Left renal pelvis (tissue), 4 donors: ENCODE data around the gene PAN3. TPM values are rescaled to one million over a fixed set of nuclear protein-coding genes. Genes with fewer than 3 reads are reported as not detected.
"Not testable (repeated sequence)": the region's sequence is repeated elsewhere in the genome, so short reads cannot be mapped to it uniquely, and the experiment has no call there.

Experiments
- DNase-seq, 4 donors: peaks; one replicate each; pipeline ENCODE4 v3.0.0-alpha.2; 2013; ENCODE audit warnings: low read depth in 4 of 4, low spot score in 3 of 4
- polyA plus RNA-seq, 4 donors: library from polyadenylated mRNA; unstranded; fragments of 120-200 nt; gene quantifications; one replicate each; pipeline ENCODE4 v1.2.1, GENCODE V29; 2013; ENCODE audit not compliant: insufficient read length in 4 of 4

The PAN3 gene
- polyA plus RNA-seq, 4 donors, result 42.3 to 61.1 (median 55.7) TPM

- DNase-seq, result no peak
Observed at GRCh38 chr13:28131646-28132045, 6.7 kb upstream of the PAN3 start.

- DNase-seq, result no peak
Observed at GRCh38 chr13:28136916-28137315, 1.4 kb upstream of the PAN3 start.

DNA sequence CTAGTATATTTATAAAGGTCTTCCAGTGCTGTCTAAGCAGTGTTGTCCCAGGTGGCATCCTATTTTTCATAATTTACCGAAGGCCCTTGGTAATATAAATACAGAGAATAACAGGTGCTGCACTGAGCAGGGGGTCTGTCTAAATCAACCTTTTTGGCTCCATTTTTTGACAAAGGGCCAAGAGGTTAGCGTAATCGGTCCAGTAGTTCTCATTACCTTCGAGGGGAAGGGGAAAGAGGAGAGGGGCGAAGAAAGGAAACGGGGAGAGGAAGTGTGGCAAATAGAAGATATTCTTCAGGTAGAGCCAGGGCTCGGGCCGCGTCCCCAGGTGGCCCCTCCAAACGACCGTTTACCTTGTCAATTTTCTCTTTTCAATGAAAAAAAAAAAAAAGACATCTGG is 749 bp upstream of the PAN3 start:
- DNase-seq, result no peak

GRCh38 chr13:28138756-28139470 is 568 bp downstream of the PAN3 start:
- peak; percentile 75 to 84 (median 81) for DNase-seq

DNA sequence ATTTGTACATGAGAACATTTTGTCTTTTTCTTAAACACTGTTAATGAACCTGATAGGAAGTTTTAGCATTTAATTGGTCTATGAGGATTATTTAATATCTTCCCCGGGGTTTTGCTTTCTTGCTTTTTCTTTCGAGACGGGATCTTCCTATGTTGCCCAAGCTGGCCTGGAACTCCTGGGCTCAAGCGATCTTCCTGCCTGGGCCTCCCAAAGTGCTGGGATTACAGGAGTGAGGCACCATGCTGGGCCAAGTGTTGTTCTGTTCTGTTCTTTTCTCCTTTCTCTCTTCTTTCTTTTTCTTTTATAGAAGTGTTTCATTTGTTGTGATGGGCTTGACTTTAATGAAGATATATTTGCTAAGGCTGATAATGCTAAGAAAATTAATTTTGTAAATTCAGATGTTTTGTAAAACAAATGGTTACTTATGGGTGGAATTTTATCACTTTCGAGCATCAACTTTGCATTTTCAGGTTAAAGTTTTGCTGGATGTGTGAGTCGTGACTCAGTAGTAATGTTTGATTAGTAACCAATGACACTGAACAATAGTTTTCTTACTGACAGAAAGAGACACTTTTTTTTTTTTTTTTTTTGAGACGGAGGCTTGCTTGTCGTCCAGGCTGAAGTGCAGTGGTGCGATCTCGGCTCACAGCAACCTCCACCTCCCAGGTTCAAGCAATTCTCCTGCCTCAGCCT is 2.2 kb downstream of the PAN3 start:
- DNase-seq, result no peak

DNA sequence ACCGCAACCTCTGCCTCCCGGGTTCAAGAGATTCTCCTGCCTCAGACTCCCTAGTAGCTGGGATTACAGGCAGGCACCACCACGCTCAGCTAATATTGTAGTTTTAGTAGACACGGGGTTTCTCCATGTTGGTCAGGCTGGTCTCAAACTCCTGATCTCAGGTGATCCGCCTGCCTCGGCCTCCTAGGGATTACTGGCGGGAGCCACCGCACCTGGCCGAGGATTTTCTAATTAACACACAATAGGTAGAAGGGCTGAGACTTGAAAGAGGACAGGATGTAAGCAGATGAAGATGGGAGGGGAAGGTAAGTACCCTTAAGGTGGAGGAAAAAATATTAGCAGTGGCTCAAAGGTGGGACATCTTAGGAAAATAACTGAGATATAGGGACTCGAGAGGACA is 3.2 kb downstream of the PAN3 start:
- DNase-seq, result not testable (repeated sequence)

GRCh38 chr13:28145049-28145448 is 6.7 kb downstream of the PAN3 start:
- DNase-seq, result no peak

GRCh38 chr13:28147495-28147894 is 9.2 kb downstream of the PAN3 start:
- no peak for DNase-seq

DNA sequence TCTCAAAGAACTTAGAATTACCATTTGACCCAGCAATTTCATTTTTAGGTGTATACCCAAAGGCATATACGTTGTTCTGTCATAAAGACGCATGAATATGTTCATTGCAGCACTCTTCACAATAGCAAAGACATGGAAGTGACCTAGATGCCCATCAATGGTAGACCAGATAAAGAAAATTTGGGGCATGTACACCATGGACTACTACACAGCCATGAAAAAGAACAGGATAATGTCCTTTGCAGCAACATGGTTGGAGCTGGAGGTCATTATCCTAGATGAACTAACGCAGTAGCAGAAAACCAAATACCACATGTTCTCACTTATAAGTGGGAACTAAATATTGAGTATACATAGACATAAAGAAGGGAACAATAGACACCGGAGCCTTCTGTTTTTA is 20.7 kb downstream of the PAN3 start:
- DNase-seq, result no peak

DNA sequence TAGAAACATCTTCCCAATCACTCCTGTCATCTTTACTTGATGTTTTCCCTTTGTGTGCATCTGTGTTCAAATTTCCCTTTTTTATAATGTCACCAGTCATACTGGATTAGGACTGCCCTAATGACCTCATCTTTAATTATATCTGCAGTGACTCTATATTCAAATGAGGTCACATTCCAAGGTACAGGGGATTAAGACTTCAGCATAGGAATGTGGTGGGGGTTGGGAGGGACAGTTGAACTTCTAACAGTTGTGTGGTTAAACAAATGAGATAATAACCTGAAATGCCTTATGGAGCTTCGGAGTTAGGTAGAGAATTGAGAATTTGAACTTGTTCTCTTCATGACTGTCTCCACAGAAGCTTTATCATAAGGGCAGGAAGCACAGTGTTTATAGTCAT is 23.0 kb downstream of the PAN3 start:
- no peak for DNase-seq

- no peak for DNase-seq
Observed at GRCh38 chr13:28163587-28163986, 25.2 kb downstream of the PAN3 start.

DNA sequence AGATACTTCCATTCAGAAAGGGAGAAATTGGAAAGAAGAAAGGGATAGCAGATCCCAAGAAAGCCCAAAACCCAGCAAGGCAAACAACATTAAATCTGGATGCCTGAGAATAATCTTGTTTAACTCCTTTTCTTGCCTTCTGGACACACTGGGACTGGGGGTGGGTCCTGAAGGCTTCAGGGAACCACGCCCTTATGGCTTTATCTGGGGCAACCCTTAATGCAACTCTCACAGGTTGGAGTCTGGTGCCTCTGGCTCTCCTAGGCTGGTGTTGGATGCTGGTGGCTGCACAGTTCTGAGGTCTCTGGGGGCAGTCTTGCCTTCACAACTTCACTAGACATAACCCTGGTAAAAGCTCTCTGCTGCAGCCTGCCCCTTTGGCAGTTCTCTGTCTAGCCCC is 27.9 kb downstream of the PAN3 start:
- DNase-seq, result no peak

GRCh38 chr13:28171266-28171665 is 32.9 kb downstream of the PAN3 start:
- DNase-seq, result peak in 1 of 4 donors; percentile 1

DNA sequence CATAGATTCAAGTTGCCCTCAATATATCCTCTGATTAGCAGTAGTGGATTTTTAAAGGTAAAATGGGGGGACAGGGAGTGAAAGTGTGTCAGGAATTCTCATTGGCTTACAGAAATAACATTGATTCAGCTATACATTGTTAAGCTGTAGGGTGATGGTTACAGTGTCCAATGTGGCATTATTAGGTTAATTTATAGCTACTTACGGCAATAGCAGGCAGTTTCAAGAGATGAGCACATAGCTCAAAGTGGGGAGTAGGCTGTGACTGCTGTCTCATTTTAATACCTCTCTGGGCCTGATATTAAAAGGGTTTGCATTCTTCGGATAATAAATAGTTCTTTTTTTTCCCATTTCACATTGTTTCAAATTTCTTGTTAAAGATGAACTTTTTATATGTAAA is 34.6 kb downstream of the PAN3 start:
- no peak for DNase-seq

- DNase-seq, result no peak
Observed at GRCh38 chr13:28173793-28174192, 35.4 kb downstream of the PAN3 start.

DNA sequence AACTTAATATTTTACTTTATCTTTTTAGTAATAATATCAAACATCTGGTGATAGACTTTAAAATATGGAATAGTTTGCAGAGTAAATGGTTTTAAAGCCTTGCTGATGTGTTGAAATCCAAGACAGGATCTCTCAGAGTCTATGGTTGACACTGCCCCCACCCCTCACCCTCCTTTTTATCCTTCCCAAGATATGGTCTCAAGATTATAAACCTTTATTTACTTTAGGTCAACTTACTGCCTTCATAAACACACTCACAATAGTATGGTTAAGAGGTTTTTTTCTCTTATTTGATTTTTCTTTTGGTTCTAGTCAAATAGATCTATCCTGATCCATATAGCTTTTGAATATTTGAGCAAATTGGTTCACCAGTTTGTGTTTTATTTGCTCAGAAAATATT is 39.0 kb downstream of the PAN3 start:
- no peak for DNase-seq

GRCh38 chr13:28177877-28178276 is 39.5 kb downstream of the PAN3 start:
- no peak for DNase-seq

- no peak for DNase-seq
Observed at GRCh38 chr13:28179974-28180373, 41.6 kb downstream of the PAN3 start.

- no peak for DNase-seq
Observed at GRCh38 chr13:28181413-28181812, 43.1 kb downstream of the PAN3 start.

DNA sequence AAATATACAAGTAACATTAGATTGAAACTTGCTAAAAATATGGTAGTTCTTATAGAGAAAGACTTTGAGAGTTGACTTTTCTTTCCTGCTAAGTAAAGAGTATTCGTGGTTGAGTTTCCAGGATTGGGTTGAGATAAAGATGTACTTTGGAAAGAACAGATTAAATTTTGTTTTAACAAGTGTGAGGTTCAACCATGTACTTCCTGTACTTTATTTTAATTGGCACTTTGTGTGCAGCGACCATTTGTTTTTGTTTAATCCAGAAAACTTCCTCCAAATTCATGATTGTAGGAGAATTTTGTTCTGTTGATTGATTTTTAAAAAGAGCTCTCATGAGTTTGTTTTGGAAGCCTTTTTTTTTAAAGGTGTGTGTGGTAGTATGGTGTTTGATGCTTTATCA is 46.9 kb downstream of the PAN3 start:
- DNase-seq, result no peak

DNA sequence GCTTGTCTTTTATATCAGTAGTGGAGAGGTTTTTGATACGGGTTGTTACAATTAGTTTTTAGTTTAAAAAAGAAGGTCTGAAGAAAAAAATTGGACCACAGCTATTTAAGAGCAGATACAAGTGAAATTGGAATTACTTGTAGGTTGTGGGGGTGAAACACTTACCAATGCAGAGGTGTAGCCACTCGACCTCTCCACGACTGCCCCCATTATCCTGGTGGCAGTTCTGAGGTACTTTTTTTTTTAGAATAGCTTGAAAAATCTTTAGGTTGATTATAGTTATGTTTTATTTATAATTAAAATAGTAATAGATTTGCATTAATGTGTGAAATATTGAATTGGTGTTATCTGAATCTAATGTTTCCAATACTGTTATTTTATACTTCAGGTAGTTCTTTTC is 60.7 kb downstream of the PAN3 start:
- no peak for DNase-seq

- DNase-seq, result no peak
Observed at GRCh38 chr13:28204043-28204442, 65.7 kb downstream of the PAN3 start.
